HL-60 (cell line): ENCODE results near the gene NUDT3.

Experiments
- DNase-seq, 2 experiments: peaks; one replicate each; pipeline ENCODE4 v3.0.0-alpha.2; 2010 to 2020; ENCODE audit warnings: low read depth in 1 of 2, low spot score in 1 of 2
- H3K27ac ChIP-seq: fragments of 250-450 bp; sonication (Bioruptor Pico); replicated peaks from 2 replicates; pipeline ENCODE4 v1.5.1; 2020; ENCODE audit warnings: mild to moderate bottlenecking, moderate library complexity
- H3K27me3 ChIP-seq: fragments of 250-450 bp; sonication (Bioruptor Pico); 2 replicates; pipeline ENCODE4 v1.5.1; 2021; ENCODE audit warnings: mild to moderate bottlenecking, moderate library complexity; ENCODE audit not compliant: insufficient read depth, poor library complexity, severe bottlenecking
- H3K4me3 ChIP-seq: replicated peaks from 2 replicates; pipeline ENCODE4 v1.5.1; 2011; ENCODE audit warnings: mild to moderate bottlenecking, control low read depth, low read length; ENCODE audit not compliant: insufficient read depth
- GABPA ChIP-seq: IDR thresholded peaks from 2 replicates; pipeline ENCODE4 v1.6.1; 2012; ENCODE audit warnings: low read depth
- POLR2AphosphoS5 ChIP-seq: IDR thresholded peaks from 2 replicates; pipeline ENCODE4 v1.6.1; 2012; ENCODE audit warnings: low read depth
- REST ChIP-seq: IDR thresholded peaks from 2 replicates; pipeline ENCODE4 v1.6.1; 2012; ENCODE audit warnings: low read depth; ENCODE audit not compliant: insufficient replicate concordance
- SPI1 ChIP-seq: IDR thresholded peaks from 2 replicates; pipeline ENCODE4 v1.6.1; 2012; ENCODE audit warnings: low read depth, mild to moderate bottlenecking, borderline replicate concordance
- TF ChIP-seq, protein P1 (sequence below): IDR thresholded peaks from one replicate; pipeline ENCODE4 v1.5.1; 2011; ENCODE audit warnings: low read length, control low read depth, inconsistent platforms; ENCODE audit not compliant: insufficient read depth

The NUDT3 gene

GRCh38 chr6:34239893-34240292 is 152.6 kb downstream of the NUDT3 start:
- Histone ChIP-seq H3K4me3 (no peak overlapping the region), H3K27me3 (no peaks in the 10 kb centered on the region), H3K27ac (no peak overlapping the region; the same call in 1 of the 2 replicates)
- TF ChIP-seq REST = no peak
- TF ChIP-seq GABPA = no peak
- TF ChIP-seq, protein P1, sequence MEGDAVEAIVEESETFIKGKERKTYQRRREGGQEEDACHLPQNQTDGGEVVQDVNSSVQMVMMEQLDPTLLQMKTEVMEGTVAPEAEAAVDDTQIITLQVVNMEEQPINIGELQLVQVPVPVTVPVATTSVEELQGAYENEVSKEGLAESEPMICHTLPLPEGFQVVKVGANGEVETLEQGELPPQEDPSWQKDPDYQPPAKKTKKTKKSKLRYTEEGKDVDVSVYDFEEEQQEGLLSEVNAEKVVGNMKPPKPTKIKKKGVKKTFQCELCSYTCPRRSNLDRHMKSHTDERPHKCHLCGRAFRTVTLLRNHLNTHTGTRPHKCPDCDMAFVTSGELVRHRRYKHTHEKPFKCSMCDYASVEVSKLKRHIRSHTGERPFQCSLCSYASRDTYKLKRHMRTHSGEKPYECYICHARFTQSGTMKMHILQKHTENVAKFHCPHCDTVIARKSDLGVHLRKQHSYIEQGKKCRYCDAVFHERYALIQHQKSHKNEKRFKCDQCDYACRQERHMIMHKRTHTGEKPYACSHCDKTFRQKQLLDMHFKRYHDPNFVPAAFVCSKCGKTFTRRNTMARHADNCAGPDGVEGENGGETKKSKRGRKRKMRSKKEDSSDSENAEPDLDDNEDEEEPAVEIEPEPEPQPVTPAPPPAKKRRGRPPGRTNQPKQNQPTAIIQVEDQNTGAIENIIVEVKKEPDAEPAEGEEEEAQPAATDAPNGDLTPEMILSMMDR = no peak
- DNase-seq = no peak

DNA sequence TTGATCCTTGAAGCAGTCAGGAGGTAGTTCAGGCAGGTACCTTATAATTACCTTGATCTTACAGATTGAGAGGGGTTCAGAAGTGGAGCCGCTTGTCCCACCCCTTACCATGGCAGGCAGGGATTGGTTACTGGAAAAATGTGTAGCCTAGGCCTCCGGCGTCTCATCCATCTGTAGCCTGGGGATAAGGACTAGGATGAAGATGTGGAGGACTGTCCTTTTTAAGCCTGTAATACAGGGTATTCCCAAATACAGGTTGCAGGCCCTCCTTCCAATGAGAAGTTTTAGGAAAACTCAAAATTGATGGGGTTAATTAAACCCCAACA is 153.0 kb downstream of the NUDT3 start:
- Histone ChIP-seq H3K27ac (peak overlapping the region; percentile 99; the same call in 1 of the 2 replicates), H3K4me3 (no peak overlapping the region), H3K27me3 (no peaks in the 10 kb centered on the region)
- TF ChIP-seq POLR2AphosphoS5 = no peak
- no peak for TF ChIP-seq REST
- no peak for TF ChIP-seq SPI1
- TF ChIP-seq, protein P1 = no peak
- no peak for TF ChIP-seq GABPA
- DNase-seq = no peak

- Histone ChIP-seq H3K27me3 (no peaks in the 10 kb centered on the region), H3K4me3 (peak overlapping the region; percentile 55), H3K27ac (peak overlapping the region; percentile 99)
- no peak for TF ChIP-seq SPI1
- TF ChIP-seq GABPA = no peak
- TF ChIP-seq REST = no peak
- TF ChIP-seq, protein P1 = no peak
- no peak for TF ChIP-seq POLR2AphosphoS5
- DNase-seq = no peak
Observed at GRCh38 chr6:34238585-34239499, 153.6 kb downstream of the NUDT3 start.
